Measurements from ENCODE around the gene FOXF1.

FOXF1 gene

GRCh38 chr16:86500708-86501510 lies 9.4 kb upstream of the FOXF1 start:
- TF ChIP-seq CTCF (IDR thresholded peaks at IDR 0.05), result no peak
- TF ChIP-seq ZFX (IDR thresholded peaks at IDR 0.05; ENCODE audit: borderline replicate concordance), result no peak
- H3K27ac ChIP-seq, result no peak overlapping the region

DNA sequence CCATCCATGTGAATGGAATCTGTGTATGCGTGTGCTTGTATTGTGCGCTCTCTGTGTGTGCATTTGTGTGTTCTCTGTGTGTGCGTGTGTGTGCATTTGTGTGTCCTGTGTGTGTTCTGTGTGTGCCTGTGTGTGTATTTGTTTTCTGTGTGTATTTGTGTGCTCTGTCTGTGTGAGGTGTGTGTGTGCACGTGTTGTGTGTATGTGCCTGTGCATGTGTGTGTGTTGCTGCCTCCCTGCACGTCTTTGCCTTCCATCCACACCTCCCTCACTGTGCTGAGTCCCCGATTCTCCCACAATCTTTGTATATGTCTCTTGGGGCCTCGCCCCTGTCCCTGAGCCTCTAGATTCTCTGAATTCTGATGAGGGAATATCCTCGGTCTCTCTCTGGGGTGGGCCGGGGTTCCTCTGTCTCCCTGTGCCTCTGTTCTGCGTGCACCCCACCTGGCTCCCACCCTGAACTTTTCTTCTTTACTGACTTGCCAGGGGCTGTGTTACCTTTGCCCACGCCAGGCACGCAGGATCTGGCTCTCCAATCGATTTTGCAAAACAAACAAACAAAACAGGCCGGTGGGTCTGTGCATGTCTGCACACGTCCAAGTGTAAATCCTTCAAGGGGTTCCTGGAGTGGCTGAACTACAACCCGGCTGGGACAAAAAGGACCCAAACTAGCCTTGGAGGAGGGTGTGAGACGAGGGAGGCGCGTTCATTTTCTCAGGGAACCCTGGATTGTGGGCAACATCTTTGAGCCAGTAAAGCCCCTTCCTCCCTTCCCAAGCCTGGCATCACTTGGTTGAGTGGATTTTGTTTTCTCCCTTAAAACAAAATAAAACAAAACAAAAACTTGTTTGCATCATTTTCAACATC lies 8.1 kb upstream of the FOXF1 start:
- no peak overlapping the region for H3K27ac ChIP-seq
- TF ChIP-seq CTCF (IDR thresholded peaks at IDR 0.05) (no peak), ZFX (IDR thresholded peaks at IDR 0.05; ENCODE audit: borderline replicate concordance) (no peak)

GRCh38 chr16:86502856-86503748 lies 7.2 kb upstream of the FOXF1 start:
- no peak overlapping the region for H3K27ac ChIP-seq
- no peak for TF ChIP-seq ZFX (IDR thresholded peaks at IDR 0.05; ENCODE audit: borderline replicate concordance)
- TF ChIP-seq CTCF (IDR thresholded peaks at IDR 0.05), result no peak

- TF ChIP-seq CTCF (IDR thresholded peaks at IDR 0.05) (no peak), ZFX (IDR thresholded peaks at IDR 0.05; ENCODE audit: borderline replicate concordance) (no peak)
- no peak overlapping the region for H3K27ac ChIP-seq
Observed at GRCh38 chr16:86503830-86504229, 6.5 kb upstream of the FOXF1 start.

DNA sequence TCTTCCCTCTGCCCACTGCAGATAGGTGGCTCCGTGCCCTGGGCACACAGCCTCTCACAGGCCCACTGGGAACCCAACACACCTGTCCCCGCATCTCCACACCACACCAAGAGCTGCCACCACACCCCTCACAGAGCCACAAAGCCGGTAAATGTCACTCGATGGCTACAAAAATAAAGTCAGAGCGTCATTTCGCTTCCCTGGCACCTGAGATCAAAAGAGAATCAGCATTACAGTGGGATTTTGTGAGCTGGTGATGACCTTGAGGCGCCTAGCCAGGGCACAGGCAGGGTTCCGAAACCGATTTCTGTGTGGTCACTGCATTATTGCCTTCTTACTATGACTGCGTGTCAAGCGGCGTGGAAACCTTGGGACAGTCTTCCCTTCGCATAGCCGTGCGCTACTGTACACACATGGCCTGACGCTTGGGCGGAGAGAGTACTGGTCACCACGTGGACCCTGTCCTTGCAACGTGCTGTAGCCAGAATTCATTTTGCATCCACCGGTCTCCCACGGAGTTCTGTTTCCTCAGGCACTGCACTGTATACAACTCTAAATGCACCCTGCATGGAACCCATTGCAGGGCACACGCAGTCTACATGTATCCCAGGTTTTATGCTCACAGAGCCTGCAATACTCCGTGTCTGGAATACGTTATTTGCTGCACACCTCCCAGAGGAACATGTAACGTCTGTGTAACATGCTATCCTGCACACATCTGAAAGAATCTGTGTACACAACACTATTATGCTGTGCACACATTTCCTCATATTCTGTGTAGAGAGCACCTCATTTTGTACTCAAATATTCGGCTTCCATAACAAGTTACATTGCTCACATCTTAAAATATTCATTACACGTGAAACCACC lies 5.8 kb upstream of the FOXF1 start:
- H3K27ac ChIP-seq, result no peak overlapping the region
- TF ChIP-seq ZFX (IDR thresholded peaks at IDR 0.05; ENCODE audit: borderline replicate concordance) (no peak), CTCF (IDR thresholded peaks at IDR 0.05) (no peak)

DNA sequence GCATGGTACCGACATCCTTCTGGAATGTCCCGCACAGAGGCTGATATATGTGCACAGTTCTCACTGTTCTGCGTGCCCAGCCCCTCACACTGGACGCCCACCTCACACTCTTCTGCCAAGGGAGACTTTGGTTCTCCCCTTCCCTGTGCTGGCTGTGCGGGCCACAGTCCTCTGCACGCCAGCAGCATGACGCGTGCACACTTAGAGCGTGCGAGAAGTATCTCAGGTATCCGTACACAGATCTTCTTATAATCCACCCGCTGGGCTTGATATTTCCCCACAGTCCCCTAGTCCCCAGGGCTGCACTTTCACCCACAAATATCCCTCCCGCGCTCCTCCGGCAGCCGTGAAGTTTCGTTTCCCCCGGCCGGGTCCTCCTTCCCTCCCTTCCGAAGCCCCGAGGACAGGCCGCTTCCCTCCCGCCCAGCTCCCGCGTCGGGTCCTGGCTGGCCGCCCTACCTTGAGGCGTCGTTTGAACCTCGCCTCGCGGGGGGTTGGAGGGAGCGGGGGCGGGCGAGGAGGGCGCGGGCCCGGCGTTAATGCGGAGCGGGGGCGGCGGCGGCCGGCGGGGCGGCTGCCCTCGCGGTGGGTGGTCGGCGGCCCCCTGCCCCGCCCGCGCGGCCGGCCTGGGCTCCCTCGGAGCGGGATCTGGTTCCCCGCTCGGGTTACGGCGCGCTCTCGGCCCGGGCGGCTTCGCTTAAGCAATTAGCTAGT lies 5.0 kb upstream of the FOXF1 start:
- no peak for TF ChIP-seq CTCF (IDR thresholded peaks at IDR 0.05)
- no peak for TF ChIP-seq ZFX (IDR thresholded peaks at IDR 0.05; ENCODE audit: borderline replicate concordance)
- no peak overlapping the region for H3K27ac ChIP-seq

Data from 22Rv1 (cell line).